ENCODE data around the gene IFFO2.

Gene IFFO2

GRCh38 chr1:18891426-18891780 is 65.1 kb downstream of the IFFO2 start:
- no peaks in the 10 kb centered on the region for H3K9me3 ChIP-seq (ENCODE audit: low read length)
- H3F3A ChIP-seq (ENCODE audit: insufficient read depth, low read length): no peaks in the 10 kb centered on the region
- no peak overlapping the region for H3K27ac ChIP-seq (ENCODE audit: low read depth, low read length, poor library complexity, severe bottlenecking)
- H3K9me2 ChIP-seq (ENCODE audit: low read depth, low read length): no peaks in the 10 kb centered on the region
- no peaks in the 10 kb centered on the region for H3K79me2 ChIP-seq (ENCODE audit: insufficient read depth, low read length)
- no peaks in the 10 kb centered on the region for H3K4me1 ChIP-seq (ENCODE audit: insufficient read depth, low read length, severe bottlenecking)
- no peak overlapping the region for H3K4me3 ChIP-seq (ENCODE audit: low read depth, low read length, poor library complexity, severe bottlenecking)
- no peak overlapping the region for H2AFZ ChIP-seq (ENCODE audit: low read length)
- no peaks in the 10 kb centered on the region for H4K20me1 ChIP-seq (ENCODE audit: insufficient read depth, low read length)
- no peak overlapping the region for H3K9ac ChIP-seq (ENCODE audit: low read length)
- H3K36me3 ChIP-seq (ENCODE audit: insufficient read depth, low read length): no peaks in the 10 kb centered on the region
- TF ChIP-seq EZH2 (IDR thresholded peaks at IDR 0.05; ENCODE audit: borderline replicate concordance, low read length): no peak
- TF ChIP-seq CTCF (IDR thresholded peaks at IDR 0.05; ENCODE audit: low read length): no peak
- H3K4me2 ChIP-seq (ENCODE audit: low read length): no peak overlapping the region
- no peaks in the 10 kb centered on the region for H3K27me3 ChIP-seq (ENCODE audit: insufficient read depth, low read length)

GRCh38 chr1:18890706-18891425 is 65.6 kb downstream of the IFFO2 start:
- H2AFZ ChIP-seq (ENCODE audit: low read length): no peak overlapping the region
- no peak overlapping the region for H3K4me3 ChIP-seq (ENCODE audit: low read depth, low read length, poor library complexity, severe bottlenecking)
- no peaks in the 10 kb centered on the region for H3K36me3 ChIP-seq (ENCODE audit: insufficient read depth, low read length)
- no peaks in the 10 kb centered on the region for H3K79me2 ChIP-seq (ENCODE audit: insufficient read depth, low read length)
- no peak overlapping the region for H3K27ac ChIP-seq (ENCODE audit: low read depth, low read length, poor library complexity, severe bottlenecking)
- H3K9me2 ChIP-seq (ENCODE audit: low read depth, low read length): no peaks in the 10 kb centered on the region
- no peak overlapping the region for H3K4me2 ChIP-seq (ENCODE audit: low read length)
- no peaks in the 10 kb centered on the region for H3K27me3 ChIP-seq (ENCODE audit: insufficient read depth, low read length)
- H3K9me3 ChIP-seq (ENCODE audit: low read length): no peaks in the 10 kb centered on the region
- H4K20me1 ChIP-seq (ENCODE audit: insufficient read depth, low read length): no peaks in the 10 kb centered on the region
- H3K9ac ChIP-seq (ENCODE audit: low read length): no peak overlapping the region
- no peak for TF ChIP-seq CTCF (IDR thresholded peaks at IDR 0.05; ENCODE audit: low read length)
- no peak for TF ChIP-seq EZH2 (IDR thresholded peaks at IDR 0.05; ENCODE audit: borderline replicate concordance, low read length)
- no peaks in the 10 kb centered on the region for H3F3A ChIP-seq (ENCODE audit: insufficient read depth, low read length)
- no peaks in the 10 kb centered on the region for H3K4me1 ChIP-seq (ENCODE audit: insufficient read depth, low read length, severe bottlenecking)

- Histone ChIP-seq H3K4me3 (ENCODE audit: low read depth, low read length, poor library complexity, severe bottlenecking) (no peak overlapping the region), H3F3A (ENCODE audit: insufficient read depth, low read length) (no peaks in the 10 kb centered on the region), H3K9ac (ENCODE audit: low read length) (no peak overlapping the region), H3K9me3 (ENCODE audit: low read length) (no peaks in the 10 kb centered on the region), H3K4me2 (ENCODE audit: low read length) (no peak overlapping the region), H3K4me1 (ENCODE audit: insufficient read depth, low read length, severe bottlenecking) (no peaks in the 10 kb centered on the region), H4K20me1 (ENCODE audit: insufficient read depth, low read length) (no peaks in the 10 kb centered on the region), H3K36me3 (ENCODE audit: insufficient read depth, low read length) (no peaks in the 10 kb centered on the region), H3K9me2 (ENCODE audit: low read depth, low read length) (no peaks in the 10 kb centered on the region), H3K79me2 (ENCODE audit: insufficient read depth, low read length) (no peaks in the 10 kb centered on the region), H3K27me3 (ENCODE audit: insufficient read depth, low read length) (no peaks in the 10 kb centered on the region), H2AFZ (ENCODE audit: low read length) (no peak overlapping the region), H3K27ac (ENCODE audit: low read depth, low read length, poor library complexity, severe bottlenecking) (no peak overlapping the region)
- TF ChIP-seq EZH2 (IDR thresholded peaks at IDR 0.05; ENCODE audit: borderline replicate concordance, low read length) (no peak), CTCF (IDR thresholded peaks at IDR 0.05; ENCODE audit: low read length) (no peak)
Observed at GRCh38 chr1:18886003-18886335, 70.5 kb downstream of the IFFO2 start.

All from OCI-LY1 (cell line).